SK-N-SH (cell line): ENCODE measurements around the gene CD24. TPM values are rescaled to one million over a fixed set of nuclear protein-coding genes. Genes with fewer than 3 reads are reported as not detected.

Experiments
- CTCF ChIA-PET: fragments of 300-600, 350-600 bp; formaldehyde crosslinking; extraction: SDS; loops from one replicate; lab custom pipeline; 2021; lab: Yijun Ruan, JAX
- POLR2A ChIA-PET: fragments of 350-600 bp; sonication (Branson Sonifier 250); formaldehyde crosslinking; extraction: SDS; loops from one replicate; lab custom pipeline; 2020; ENCODE audit warnings: antibody characterized with exemption, inconsistent platforms; lab: Yijun Ruan, JAX
- DNase-seq: peaks from one replicate; pipeline ENCODE4 v3.0.0; 2012
- H2AFZ ChIP-seq: fragments of 200-600 bp; sonication (generic); 2 replicates; pipeline ENCODE4 v1.8.1; 2016; ENCODE audit warnings: antibody characterized with exemption, mild to moderate bottlenecking, low read depth
- H3F3A ChIP-seq: fragments of 200-600 bp; sonication (generic); replicated peaks from 2 replicates; pipeline ENCODE3; 2016; ENCODE audit warnings: antibody characterized with exemption, mild to moderate bottlenecking; ENCODE audit not compliant: insufficient read depth
- H3K27ac ChIP-seq, 2 experiments: fragments of 200-500 bp in 1 of 2; fragments of 200-600 bp in 1 of 2; sonication (Bioruptor generic) in 1 of 2; sonication (generic), shearing (Covaris generic) in 1 of 2; 2 replicates each; pipeline versions ENCODE4 v1.5.1 to v1.6.1; 2014 to 2016; ENCODE audit warnings: low read depth in 2 of 2, inconsistent platforms in 1 of 2, low read length in 1 of 2, mild to moderate bottlenecking in 1 of 2, mixed read lengths in 1 of 2
- H3K27me3 ChIP-seq: fragments of 200-600 bp; sonication (generic), shearing (Covaris generic); 2 replicates; pipeline ENCODE4 v1.6.1; 2016; ENCODE audit warnings: mixed run types; ENCODE audit not compliant: insufficient read depth
- H3K36me3 ChIP-seq, 2 experiments: fragments of 200-500 bp in 1 of 2; fragments of 200-600 bp in 1 of 2; sonication (Bioruptor generic) in 1 of 2; sonication (generic) in 1 of 2; replicated peaks in 1 of 2; 2 replicates each; pipeline versions ENCODE3 to v1.5.1; 2014 to 2016; ENCODE audit warnings: low read length in 1 of 2, mild to moderate bottlenecking in 1 of 2; ENCODE audit not compliant: insufficient read depth in 2 of 2, control insufficient read depth in 1 of 2
- H3K4me1 ChIP-seq, 2 experiments: fragments of 200-500 bp in 1 of 2; fragments of 200-600 bp in 1 of 2; sonication (Bioruptor generic) in 1 of 2; sonication (generic), shearing (Covaris generic) in 1 of 2; 2 replicates each; pipeline versions ENCODE4 v1.5.1 to v1.6.1; 2014 to 2016; ENCODE audit warnings: low read depth in 1 of 2, low read length in 1 of 2, mixed run types in 1 of 2; ENCODE audit not compliant: insufficient read depth in 2 of 2, control insufficient read depth in 1 of 2
- H3K4me2 ChIP-seq: fragments of 200-600 bp; sonication (generic), shearing (Covaris generic); 2 replicates; pipeline ENCODE4 v1.6.1; 2017; ENCODE audit warnings: mixed run types
- H3K4me3 ChIP-seq, 2 experiments: fragments of 200-500 bp in 1 of 2; fragments of 200-600 bp in 1 of 2; sonication (Bioruptor generic) in 1 of 2; sonication (generic), shearing (Covaris generic) in 1 of 2; 2 replicates each; pipeline versions ENCODE4 v1.5.1 to v1.8.1; 2014 to 2016; ENCODE audit warnings: low read depth in 2 of 2, inconsistent platforms in 1 of 2, low read length in 1 of 2, mild to moderate bottlenecking in 1 of 2, mixed read lengths in 1 of 2, moderate library complexity in 1 of 2
- H3K79me2 ChIP-seq: fragments of 200-600 bp; sonication (generic); 2 replicates; pipeline ENCODE4 v1.8.1; 2017; ENCODE audit warnings: mild to moderate bottlenecking; ENCODE audit not compliant: insufficient read depth
- H3K9ac ChIP-seq: fragments of 200-600 bp; sonication (generic); 2 replicates; pipeline ENCODE4 v1.6.1; 2017; ENCODE audit warnings: mixed run types
- H3K9me2 ChIP-seq: fragments of 200-600 bp; sonication (generic); 2 replicates; pipeline ENCODE4 v1.6.1; 2017; ENCODE audit warnings: mixed run types
- H3K9me3 ChIP-seq: fragments of 200-600 bp; sonication (generic); 2 replicates; pipeline ENCODE4 v1.6.1; 2017; ENCODE audit warnings: mixed run types, mild to moderate bottlenecking, moderate library complexity
- H4K20me1 ChIP-seq: fragments of 200-600 bp; sonication (generic); 2 replicates; pipeline ENCODE4 v1.6.1; 2017; ENCODE audit warnings: mild to moderate bottlenecking, mixed run types; ENCODE audit not compliant: insufficient read depth
- EP300 ChIP-seq, 2 experiments: IDR thresholded peaks; 2 replicates each; pipeline versions ENCODE4 v1.4.0 to v1.6.1; 2012; ENCODE audit warnings: borderline replicate concordance in 1 of 2, low read depth in 1 of 2, low read length in 1 of 2
- GABPA ChIP-seq: IDR thresholded peaks from 2 replicates; pipeline ENCODE4 v1.4.0; 2012; ENCODE audit warnings: low read depth, mild to moderate bottlenecking
- MEF2A ChIP-seq: IDR thresholded peaks from 2 replicates; pipeline ENCODE4 v1.4.0; 2012; ENCODE audit warnings: low read depth, borderline replicate concordance
- MXI1 ChIP-seq: IDR thresholded peaks from 2 replicates; pipeline ENCODE4 v1.6.1; 2012; ENCODE audit warnings: mild to moderate bottlenecking, low read depth, low read length, improper control_type of control experiment
- NFIC ChIP-seq: IDR thresholded peaks from 2 replicates; pipeline ENCODE4 v1.4.0; 2012; ENCODE audit warnings: borderline replicate concordance
- POLR2AphosphoS5 ChIP-seq: IDR thresholded peaks from 2 replicates; pipeline ENCODE4 v1.6.1; 2012; ENCODE audit warnings: low read depth, low read length
- RCOR1 ChIP-seq: fragments of 150-350 bp; IDR thresholded peaks from 2 replicates; pipeline ENCODE4 v1.6.1; 2017; ENCODE audit warnings: antibody characterized with exemption, low read length
- RFX5 ChIP-seq: IDR thresholded peaks from 2 replicates; pipeline ENCODE4 v1.6.1; 2012; ENCODE audit warnings: mild to moderate bottlenecking, improper control_type of control experiment, low read length
- RXRA ChIP-seq: IDR thresholded peaks from 2 replicates; pipeline ENCODE4 v1.4.0; 2012; ENCODE audit warnings: low read depth, mild to moderate bottlenecking, borderline replicate concordance
- SMC3 ChIP-seq: IDR thresholded peaks from 2 replicates; pipeline ENCODE4 v1.6.1; 2012; ENCODE audit warnings: low read depth, low read length, improper control_type of control experiment
- TEAD4 ChIP-seq: IDR thresholded peaks from 2 replicates; pipeline ENCODE4 v1.4.0; 2012; ENCODE audit warnings: mild to moderate bottlenecking, borderline replicate concordance; ENCODE audit not compliant: insufficient read depth
- USF2 ChIP-seq: fragments of 150-350 bp; IDR thresholded peaks from 2 replicates; pipeline ENCODE4 v1.6.1; 2017; ENCODE audit warnings: antibody characterized with exemption, low read length, low read depth, borderline replicate concordance
- YY1 ChIP-seq: IDR thresholded peaks from 2 replicates; pipeline ENCODE4 v1.4.0; 2012; ENCODE audit warnings: low read depth, mild to moderate bottlenecking
- WGBS: methylation state at CpG from one replicate; pipeline ENCODE4 v1.1.6; 2017; ENCODE audit warnings: low lambda C conversion rate; 5-methylcytosine and 5-hydroxymethylcytosine counted together
- polyA plus RNA-seq, 3 experiments: library from polyadenylated mRNA; depleted of rRNA; stranded (reverse); fragments of >200 nt; gene quantifications; 2 replicates each; pipeline ENCODE4 v1.2.3, GENCODE V29; 2012

The CD24 gene
- 1.9 and 5.9 TPM in 2 replicates for polyA plus RNA-seq (2012; rRNA removed)
- 8.2 and 12.5 TPM in 2 replicates for polyA plus RNA-seq (2012; cell fraction: cytosol; rRNA removed)
- 0.67 and 0.83 TPM in 2 replicates for polyA plus RNA-seq (2012; cell fraction: nucleus; rRNA removed)

- no peaks in the 10 kb centered on the region for H4K20me1 ChIP-seq
- peaks cover 0 to 4% of the 10 kb centered on the region in 2 experiments; a peak in 2 of 4 replicates for H3K4me1 ChIP-seq
- ChIA-PET POLR2A (interaction anchor here (0.6 to 1.4 kb wide), 11 partner anchors 43 to 635 kb away, joined by 3 to 6 read pairs (median 3); no protein-coding TSS in a partner anchor), CTCF (interaction anchor here (0.8 to 1.4 kb wide), 4 partner anchors 88 to 390 kb away, joined by 3 to 6 read pairs (median 3); no protein-coding TSS in a partner anchor)
- H3F3A ChIP-seq: no peaks in the 10 kb centered on the region
- H3K9me3 ChIP-seq: no peaks in the 10 kb centered on the region
- no peak within 1 kb of the TSS for H2AFZ ChIP-seq
- H3K4me3 ChIP-seq: peak within 1 kb of the TSS; percentile 49 to 61; a peak in 3 of 4 replicates
- H3K27ac ChIP-seq: peak within 1 kb of the TSS in 1 of 2 experiments; percentile 94; a peak in 2 of 4 replicates
- DNase-seq: peak; percentile 92
- H3K27me3 ChIP-seq: peaks cover 54% of the 10 kb centered on the region
- peak within 1 kb of the TSS; percentile 76 for H3K4me2 ChIP-seq
- H3K9ac ChIP-seq: no peak within 1 kb of the TSS
- 5% methylated on average over 6 of the region's 73 CpGs for WGBS
- no peaks in the 10 kb centered on the region for H3K9me2 ChIP-seq
- peaks cover 0 to 4% of the 10 kb centered on the region in 2 experiments for H3K36me3 ChIP-seq
- H3K79me2 ChIP-seq: no peaks in the 10 kb centered on the region
- TF ChIP-seq POLR2AphosphoS5 (0 out of 2 replicates have a peak, but pooled peaks have one; percentile 22), SMC3 (no peak), MXI1 (peak; percentile 7; the same call in 1 of the 2 replicates)
- TF ChIP-seq, all 33 proteins: peak for 2
These were observed at the start of gene CD24 for GRCh38 chr6:106974336-106974998. CD24 (minus strand) TSS chr6:106974729; CDS start chr6:106974646, 83 bp downstream.

GRCh38 chr6:107021446-107022185, 47.1 kb upstream of the CD24 start:
- POLR2A ChIA-PET: no interaction called here
- 87% methylated on average over 1 of the region's 1 CpG for WGBS
- H3K9ac ChIP-seq: no peak overlapping the region

More at GRCh38 chr6:107021446-107022185, 47.1 kb upstream of the CD24 start:
- no peak for TF ChIP-seq NFIC
- no peak for TF ChIP-seq USF2
- no peak for TF ChIP-seq POLR2AphosphoS5
- no peak for TF ChIP-seq MEF2A
- no peak for TF ChIP-seq RFX5
- no peak for TF ChIP-seq RCOR1
- TF ChIP-seq EP300 (IDR thresholded peaks at IDR 0.05; ENCODE audit: borderline replicate concordance in 1 of 2, low read depth in 1 of 2, low read length in 1 of 2): no peak
- TF ChIP-seq TEAD4: no peak
- TF ChIP-seq GABPA: no peak
- no peak for TF ChIP-seq YY1
- no peak for TF ChIP-seq MXI1
- no peak for TF ChIP-seq RXRA
- no peaks in the 10 kb centered on the region for H3K36me3 ChIP-seq
- no peak overlapping the region for H3K4me2 ChIP-seq
- no peaks in the 10 kb centered on the region for H4K20me1 ChIP-seq
- no peak overlapping the region for H3K27ac ChIP-seq
- no peaks in the 10 kb centered on the region for H3K9me3 ChIP-seq
- CTCF ChIA-PET: no interaction called here
- H3K4me3 ChIP-seq: no peak overlapping the region
- H3K27me3 ChIP-seq: no peaks in the 10 kb centered on the region
- H3K79me2 ChIP-seq: no peaks in the 10 kb centered on the region
- H3K4me1 ChIP-seq: no peaks in the 10 kb centered on the region
- no peak overlapping the region for H2AFZ ChIP-seq
- H3K9me2 ChIP-seq: no peaks in the 10 kb centered on the region
- DNase-seq: no peak
- peaks cover 5% of the 10 kb centered on the region for H3F3A ChIP-seq
